A673 (cell line): ENCODE results near the gene SNCAIP.

ENCODE experiments used
- CTCF ChIP-seq: fragments of 300-800, 200-600 bp; sonication (generic); conservative IDR thresholded peaks from 2 replicates; pipeline ENCODE4 v1.5.1; 2017; ENCODE audit warnings: low read depth, mild to moderate bottlenecking, antibody characterized with exemption, low read length, moderate library complexity, mixed read lengths
- EZH2 ChIP-seq: fragments of 200-600 bp; sonication (generic); IDR thresholded peaks from 2 replicates; pipeline ENCODE4 v1.6.1; 2017; ENCODE audit warnings: borderline replicate concordance, low read depth, mild to moderate bottlenecking, mixed read lengths, antibody characterized with exemption, low read length; ENCODE audit not compliant: poor library complexity, severe bottlenecking

- TF ChIP-seq CTCF, result no peak
- TF ChIP-seq EZH2, result no peak
Measured at GRCh38 chr5:122301016-122301415, 11.0 kb upstream of the SNCAIP start.
